Activated CD4-positive, alpha-beta T cell treated with anti-CD3 and anti-CD28 coated beads, Interleukin-2, amount 50 U/mL, for 4 hours (primary cell): ENCODE data around the gene ZNF474.

Experiments used
- DNase-seq, 2 experiments: peaks; one replicate each; pipeline ENCODE4 v3.0.0-alpha.2; 2020

Gene ZNF474

DNA sequence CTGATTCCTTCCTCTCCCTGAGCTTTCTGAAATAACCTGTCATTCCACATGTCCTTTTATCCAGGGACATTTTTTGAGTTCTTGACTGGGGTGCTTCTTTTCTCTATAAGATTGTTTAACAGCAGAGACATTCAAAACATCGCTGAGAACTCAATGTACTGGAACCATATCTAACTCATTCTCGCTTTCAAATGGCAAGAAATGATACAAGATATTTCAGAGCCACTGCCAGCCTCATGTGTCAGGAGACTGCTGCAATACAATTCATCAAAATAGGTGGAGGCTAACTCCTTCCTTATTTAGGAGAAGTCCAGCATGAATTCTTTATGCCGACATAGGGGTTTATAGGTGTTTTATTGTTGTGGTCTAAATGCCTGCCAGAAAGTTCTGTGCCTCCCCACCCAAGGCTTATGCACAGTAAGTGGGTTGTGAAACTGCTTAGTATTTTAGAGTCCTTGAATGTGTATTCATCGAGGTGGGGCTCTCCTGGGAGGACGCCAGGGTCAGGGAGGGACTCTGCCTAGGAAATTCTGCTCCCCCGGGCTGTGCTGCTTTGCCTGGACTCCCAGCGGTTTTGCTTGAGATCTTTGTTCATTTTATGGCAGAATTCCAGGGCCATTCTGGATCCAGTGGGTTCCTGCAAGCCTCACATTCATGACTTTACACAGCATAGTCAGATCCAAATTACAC is 53.9 kb downstream of the ZNF474 start:
- DNase-seq: no peak

DNA sequence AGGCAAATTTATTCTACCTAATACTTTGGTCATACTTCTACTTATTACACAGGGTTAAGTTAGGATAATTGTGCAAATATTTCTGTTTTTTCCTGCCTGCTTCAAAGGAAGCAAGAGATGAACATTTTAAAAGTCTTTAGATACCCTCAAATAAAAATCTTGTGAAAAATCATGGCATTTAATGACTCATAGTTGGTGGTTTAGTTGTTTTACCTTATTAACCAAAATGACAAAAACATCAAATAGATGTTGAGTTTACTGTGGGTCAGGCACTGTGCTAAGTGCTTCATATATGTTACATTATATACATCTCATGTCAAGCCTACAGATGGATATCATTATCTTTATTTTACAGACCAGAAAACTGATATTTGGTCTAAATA is 54.4 kb downstream of the ZNF474 start:
- DNase-seq: no peak

DNA sequence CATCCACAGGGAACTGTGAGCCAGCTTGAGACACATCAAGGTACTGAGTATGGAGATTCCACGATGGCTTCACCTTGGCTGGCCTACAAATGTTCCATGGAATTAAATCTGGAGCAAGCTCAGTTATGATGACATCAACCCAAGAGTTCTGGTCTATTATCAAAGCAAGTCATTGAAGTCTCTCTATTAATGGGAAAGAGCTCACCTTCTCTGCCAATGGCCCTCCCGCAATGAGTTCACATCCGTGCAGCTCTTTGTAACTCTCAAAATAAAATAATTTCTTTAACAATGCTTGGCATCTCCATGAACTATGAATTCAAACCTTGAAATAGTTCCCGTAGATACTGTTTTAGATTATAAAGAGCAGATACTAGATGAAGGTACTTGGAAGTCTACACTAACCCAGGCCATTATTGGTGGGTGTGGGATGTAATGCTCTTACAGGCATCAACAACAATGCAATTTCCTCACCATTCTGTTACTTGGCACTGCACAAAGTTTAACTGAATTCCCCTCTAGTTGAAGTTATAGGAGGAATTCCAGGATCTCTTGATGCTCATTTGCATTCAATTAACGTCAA is 55.4 kb downstream of the ZNF474 start:
- DNase-seq: no peak

DNA sequence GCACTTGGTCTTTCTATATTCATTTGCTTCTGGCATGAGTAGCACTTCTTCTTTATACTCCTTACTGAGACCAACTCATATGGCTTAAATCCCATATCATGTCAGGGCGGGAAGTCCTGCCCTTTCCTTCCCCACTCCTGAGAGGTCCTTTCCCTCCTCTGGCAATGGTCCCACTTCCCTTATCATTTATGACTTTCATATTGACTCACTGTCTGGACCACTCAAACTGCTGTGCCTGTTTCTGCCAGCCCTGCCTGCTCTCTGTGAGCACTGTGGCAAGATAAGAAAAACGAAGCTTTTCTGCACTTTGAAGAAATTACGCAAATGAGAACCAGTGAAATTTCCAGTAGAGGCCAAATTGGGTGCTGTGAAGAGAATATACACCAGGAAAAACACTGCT is 58.1 kb downstream of the ZNF474 start:
- no peak for DNase-seq

DNA sequence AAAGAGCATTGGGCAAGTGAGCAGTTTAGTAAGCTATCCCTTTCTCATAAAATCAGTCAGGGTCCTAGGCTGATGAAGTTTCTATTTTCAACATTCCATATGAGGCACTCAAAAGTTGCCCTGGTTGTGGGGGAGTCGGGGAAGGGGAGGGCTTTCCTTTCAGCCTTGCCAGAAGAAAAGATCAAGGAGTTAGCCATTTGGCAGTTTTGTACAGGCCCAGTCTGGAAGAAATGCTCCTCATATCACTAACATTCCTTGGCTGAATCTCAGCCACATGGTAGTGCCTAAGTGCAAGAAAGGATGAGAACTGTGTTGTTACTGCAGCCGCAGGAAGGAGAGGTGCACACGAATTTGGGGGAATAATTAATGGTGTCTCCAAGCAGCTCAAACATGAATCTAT is 60.8 kb downstream of the ZNF474 start:
- DNase-seq: no peak

DNA sequence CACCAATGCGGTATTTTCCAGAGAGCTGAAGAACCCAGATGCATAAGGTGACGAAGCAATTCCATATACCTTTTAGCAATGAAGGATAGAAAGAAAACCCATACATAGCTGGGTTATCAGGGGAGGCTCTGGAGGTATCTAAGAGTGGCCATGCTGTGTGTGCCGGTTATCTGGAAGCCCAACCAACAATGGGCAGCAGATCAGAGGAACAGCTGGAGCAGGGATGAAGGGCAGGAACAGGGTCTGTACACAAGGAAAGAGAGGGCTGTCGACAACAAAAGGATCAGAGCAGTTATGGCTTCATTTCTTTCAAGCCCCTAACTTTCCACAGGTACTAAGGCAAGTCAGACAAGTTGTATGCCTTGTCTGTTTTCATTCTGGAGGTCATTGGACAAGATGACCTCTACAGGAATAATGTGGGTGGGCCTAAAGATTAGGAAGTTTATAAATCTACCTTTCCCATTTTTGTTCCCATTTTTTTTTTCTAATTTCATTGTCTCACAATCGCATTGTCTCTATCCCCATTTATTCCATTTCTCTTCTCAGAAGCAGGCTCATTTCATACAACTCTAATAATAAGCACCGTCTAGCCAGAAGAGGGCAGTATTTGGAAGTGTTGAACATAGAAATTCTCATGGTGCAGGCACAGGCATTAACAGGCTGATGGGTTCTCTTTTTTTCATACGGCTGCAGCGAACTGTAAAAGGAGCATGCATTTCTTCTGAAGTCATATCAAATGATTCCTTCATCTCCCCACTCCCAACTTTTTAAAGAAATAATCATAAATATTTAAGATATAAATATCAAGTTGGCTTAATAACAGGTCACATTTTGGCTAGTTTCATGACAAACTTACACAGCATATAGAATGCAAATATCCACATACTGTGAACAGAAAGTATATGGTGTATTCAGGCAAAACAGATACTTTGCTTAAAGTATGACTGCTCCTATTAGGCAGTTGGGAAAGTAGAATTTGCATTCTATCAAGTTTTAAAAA is 63.5 kb downstream of the ZNF474 start:
- no peak for DNase-seq

DNA sequence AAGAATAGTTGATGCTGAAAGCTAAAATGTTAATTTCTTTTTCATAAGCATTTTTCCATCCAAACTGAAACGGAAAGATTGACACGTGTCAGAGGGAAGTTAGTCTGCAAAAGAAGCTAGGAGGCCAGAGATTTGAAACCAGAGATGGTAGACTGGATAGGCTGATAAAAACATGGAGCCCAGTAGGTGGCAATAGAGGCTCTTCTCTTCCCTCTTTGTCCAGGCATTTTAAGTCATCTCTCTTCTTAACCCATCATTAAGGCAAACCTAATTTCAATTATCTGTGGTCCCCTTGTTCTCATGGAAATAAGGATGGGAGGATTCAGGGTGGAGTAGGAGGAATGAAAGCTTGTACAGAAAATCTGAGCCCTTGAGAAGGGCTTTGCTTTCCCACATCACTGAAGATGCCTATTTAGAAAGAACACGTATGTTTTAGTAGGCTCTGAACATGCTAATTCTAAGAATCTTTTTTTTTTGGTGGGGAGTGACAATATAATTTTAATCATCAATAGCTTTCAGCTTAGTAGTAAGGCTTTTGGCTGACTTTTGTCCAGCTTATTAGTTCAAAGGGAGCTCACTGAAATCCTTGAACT is 66.6 kb downstream of the ZNF474 start:
- DNase-seq: no peak

DNA sequence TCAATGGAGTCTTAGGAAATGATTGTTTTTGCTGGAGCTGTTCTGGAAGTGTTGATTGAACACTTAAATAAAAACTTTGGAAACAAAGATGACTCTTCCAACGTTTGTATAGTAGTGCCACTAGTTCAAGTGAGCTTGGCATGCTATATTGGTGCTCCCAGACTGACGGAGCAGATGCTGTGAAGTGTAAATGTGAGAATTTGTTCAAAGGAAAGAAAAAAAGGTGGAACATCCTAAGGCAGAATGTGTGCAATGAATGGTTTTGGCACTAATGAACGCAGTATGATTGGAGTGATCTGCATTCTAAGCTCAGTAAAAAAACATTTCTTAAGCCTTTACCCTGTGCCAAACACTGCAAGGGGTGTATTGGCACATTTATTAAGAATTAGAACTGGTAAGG is 69.8 kb downstream of the ZNF474 start:
- DNase-seq: no peak

DNA sequence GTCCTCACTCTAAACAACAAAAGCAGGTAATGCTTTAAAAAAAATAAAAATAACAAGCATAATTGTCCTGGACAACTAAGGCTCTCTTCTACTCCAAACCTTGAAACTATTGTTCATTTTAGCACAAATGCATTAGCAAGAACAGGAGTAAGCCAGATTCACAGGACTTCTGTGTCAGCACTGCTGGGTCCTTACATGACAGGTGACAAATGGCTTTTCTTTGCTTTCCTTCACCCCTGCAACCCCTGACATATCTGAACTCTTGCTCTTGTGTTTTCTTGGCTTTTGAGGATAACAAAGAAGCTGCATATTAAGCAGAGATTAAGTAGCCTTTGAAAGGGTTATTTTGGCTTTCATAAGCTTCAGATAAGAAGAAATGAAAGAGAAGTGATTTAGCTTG is 71.1 kb downstream of the ZNF474 start:
- no peak for DNase-seq

DNA sequence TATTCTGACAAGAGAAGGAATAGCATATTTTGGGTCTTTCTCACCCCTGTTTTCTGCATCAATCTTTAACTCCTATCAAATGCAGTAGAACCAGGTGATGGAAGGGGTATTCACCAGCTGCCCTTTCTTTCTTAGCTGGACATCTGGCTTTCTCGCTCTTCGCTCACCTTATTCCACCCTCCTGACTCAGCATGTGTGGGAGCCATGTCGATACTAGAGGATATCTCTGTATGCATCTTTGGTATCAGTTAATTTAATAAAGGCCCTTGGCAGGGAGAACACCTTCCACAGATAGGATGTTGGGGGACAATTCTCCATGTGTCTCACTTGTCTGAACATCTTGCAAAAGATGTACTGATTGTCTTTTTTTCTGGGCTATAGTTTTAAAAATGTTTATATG is 71.5 kb downstream of the ZNF474 start:
- DNase-seq: no peak

DNA sequence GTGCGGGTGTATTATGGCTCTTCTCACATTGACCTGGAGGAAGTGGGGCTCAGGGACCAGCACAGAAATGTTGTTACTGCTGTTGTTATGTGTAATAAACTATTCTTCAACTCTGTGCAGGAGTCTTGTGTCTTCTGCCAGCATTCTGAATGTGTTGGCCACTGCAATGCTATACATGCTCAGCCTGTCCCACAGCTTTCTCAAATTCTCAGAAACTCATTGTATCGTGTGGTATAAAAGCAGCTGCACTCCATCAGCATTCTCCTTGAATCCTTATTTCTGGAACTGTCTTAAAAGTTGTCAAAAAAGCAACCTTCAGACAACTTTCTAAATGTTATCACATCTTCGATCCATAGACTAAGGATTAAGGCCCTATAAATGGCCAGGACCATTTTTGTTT is 72.0 kb downstream of the ZNF474 start:
- no peak for DNase-seq

DNA sequence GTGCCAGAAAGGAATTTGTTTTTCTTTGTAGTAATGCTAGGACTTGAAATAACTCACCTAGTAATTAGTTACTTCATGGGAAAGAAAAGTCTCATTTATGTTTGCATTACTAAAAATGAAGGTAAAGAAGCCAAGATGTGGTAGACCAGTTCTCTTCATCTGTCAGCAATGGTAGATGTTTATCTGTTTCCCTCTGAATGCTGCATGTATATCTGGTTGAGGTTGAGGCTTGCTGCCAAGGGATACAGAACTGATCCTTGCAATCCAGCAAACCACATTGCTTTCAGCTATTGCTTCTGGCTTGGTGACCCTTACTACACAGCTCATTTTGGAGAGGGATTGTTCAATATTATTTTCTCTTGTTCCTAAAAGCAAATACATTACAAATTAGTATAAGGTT is 73.6 kb downstream of the ZNF474 start:
- no peak for DNase-seq
